Measurements from ENCODE around the gene ACTN1.

Gene ACTN1

GRCh38 chr14:69012256-69012953, 33.3 kb upstream of the ACTN1 start:
- TF ChIP-seq CTCF (conservative IDR thresholded peaks at IDR 0.05) = no peak
- no peak for TF ChIP-seq ZFX (IDR thresholded peaks at IDR 0.05)
- H3K27ac ChIP-seq = no peak overlapping the region

GRCh38 chr14:69010648-69011047, 31.5 kb upstream of the ACTN1 start:
- no peak for TF ChIP-seq ZFX (IDR thresholded peaks at IDR 0.05)
- TF ChIP-seq CTCF (conservative IDR thresholded peaks at IDR 0.05) = no peak
- H3K27ac ChIP-seq = no peak overlapping the region

- H3K27ac ChIP-seq = no peak overlapping the region
- TF ChIP-seq CTCF (conservative IDR thresholded peaks at IDR 0.05) (no peak), ZFX (IDR thresholded peaks at IDR 0.05) (no peak)
Observed at GRCh38 chr14:69008421-69008884, 29.4 kb upstream of the ACTN1 start.

GRCh38 chr14:69006346-69006745, 27.2 kb upstream of the ACTN1 start:
- H3K27ac ChIP-seq = no peak overlapping the region
- TF ChIP-seq CTCF (conservative IDR thresholded peaks at IDR 0.05) (no peak), ZFX (IDR thresholded peaks at IDR 0.05) (no peak)

GRCh38 chr14:69005432-69006148, 26.5 kb upstream of the ACTN1 start:
- TF ChIP-seq CTCF (conservative IDR thresholded peaks at IDR 0.05) (no peak), ZFX (IDR thresholded peaks at IDR 0.05) (no peak)
- no peak overlapping the region for H3K27ac ChIP-seq

- TF ChIP-seq ZFX (IDR thresholded peaks at IDR 0.05) = no peak
- TF ChIP-seq CTCF (conservative IDR thresholded peaks at IDR 0.05) = no peak
- no peak overlapping the region for H3K27ac ChIP-seq
Observed at GRCh38 chr14:69004731-69005431, 25.8 kb upstream of the ACTN1 start.

- no peak overlapping the region for H3K27ac ChIP-seq
- no peak for TF ChIP-seq CTCF (conservative IDR thresholded peaks at IDR 0.05)
- no peak for TF ChIP-seq ZFX (IDR thresholded peaks at IDR 0.05)
Observed at GRCh38 chr14:69003626-69004025, 24.5 kb upstream of the ACTN1 start.
